ENCODE results near the gene IL17RD. TPM values are rescaled to one million over a fixed set of nuclear protein-coding genes. Genes with fewer than 3 reads are reported as not detected.
A peak's percentile ranks its signal among the peaks of the same experiment; 100 is the strongest.

Gene IL17RD
- total RNA-seq, 1 donor from 2014 or later: 51.9 TPM

- H3K27ac Mint-ChIP-seq (ENCODE audit: unreplicated experiment): no peak overlapping the region
- peaks cover 23% of the 10 kb centered on the region for H3K4me1 Mint-ChIP-seq
- TF ChIP-seq CTCF (conservative IDR thresholded peaks at IDR 0.05): peak; percentile 94
- no peaks in the 10 kb centered on the region for H3K36me3 Mint-ChIP-seq (ENCODE audit: low read depth)
- peak; percentile 88 for DNase-seq (ENCODE audit: low read depth, low spot score)
- no peaks in the 10 kb centered on the region for H3K9me3 Mint-ChIP-seq
- peak overlapping the region; percentile 83 for H3K4me3 Mint-ChIP-seq
- H3K27me3 Mint-ChIP-seq (ENCODE audit: low read depth): peaks cover 10% of the 10 kb centered on the region
Measured at GRCh38 chr3:57169872-57170623, 4.9 kb upstream of the IL17RD start.

DNA sequence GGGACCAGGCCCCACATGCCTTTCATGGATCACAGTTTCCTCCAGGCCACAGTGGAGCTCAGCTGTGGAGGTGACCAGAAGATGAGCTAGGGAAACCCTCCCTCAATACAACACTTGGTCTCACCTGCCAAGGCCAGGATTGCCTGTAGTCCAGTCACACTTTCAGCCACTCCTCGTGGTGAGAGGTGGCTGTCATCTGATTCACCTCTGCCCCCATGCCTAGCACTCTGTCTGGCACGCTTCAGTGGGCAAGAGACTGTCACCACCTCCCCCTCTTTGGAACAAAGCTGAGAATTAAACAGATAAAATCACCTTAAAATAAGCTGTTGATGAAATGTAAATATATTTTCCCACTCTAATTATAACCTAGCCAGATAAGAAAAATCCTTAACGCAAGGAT lies 4.0 kb upstream of the IL17RD start:
- TF ChIP-seq CTCF (conservative IDR thresholded peaks at IDR 0.05): no peak
- DNase-seq (ENCODE audit: low read depth, low spot score): no peak
- Mint-ChIP-seq H3K27me3 (ENCODE audit: low read depth) (peaks cover 10% of the 10 kb centered on the region), H3K4me1 (peaks cover 26% of the 10 kb centered on the region), H3K27ac (ENCODE audit: unreplicated experiment) (no peak overlapping the region), H3K9me3 (no peaks in the 10 kb centered on the region), H3K4me3 (peak overlapping the region; percentile 54), H3K36me3 (ENCODE audit: low read depth) (no peaks in the 10 kb centered on the region)

DNA sequence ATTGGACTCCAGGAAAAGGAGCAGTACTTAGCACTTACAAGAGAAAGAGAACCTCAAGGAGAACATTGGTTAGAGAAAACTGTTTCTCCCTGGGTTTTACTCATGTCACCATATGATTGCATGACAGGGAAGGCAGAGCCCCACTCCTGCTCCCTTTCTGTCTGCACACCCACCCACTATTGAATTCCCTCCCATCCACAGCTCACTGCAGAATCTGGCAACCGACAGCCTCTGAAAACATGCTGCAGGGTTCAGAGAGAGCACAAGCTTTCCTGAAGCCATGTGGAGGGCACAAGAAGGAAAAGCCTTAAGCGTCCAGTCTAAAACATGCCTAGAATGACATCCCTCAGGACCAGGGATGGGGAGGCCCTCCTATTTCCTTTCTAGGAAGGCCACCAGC lies 3.0 kb upstream of the IL17RD start:
- Mint-ChIP-seq H3K4me1 (peaks cover 35% of the 10 kb centered on the region), H3K9me3 (no peaks in the 10 kb centered on the region), H3K27ac (ENCODE audit: unreplicated experiment) (no peak overlapping the region)

GRCh38 chr3:57166660-57167059 lies 1.5 kb upstream of the IL17RD start:
- TF ChIP-seq CTCF (conservative IDR thresholded peaks at IDR 0.05): no peak
- Mint-ChIP-seq H3K27ac (ENCODE audit: unreplicated experiment) (no peak overlapping the region), H3K27me3 (ENCODE audit: low read depth) (peaks cover 10% of the 10 kb centered on the region), H3K36me3 (ENCODE audit: low read depth) (no peaks in the 10 kb centered on the region), H3K4me1 (peaks cover 48% of the 10 kb centered on the region), H3K4me3 (peak overlapping the region; percentile 87), H3K9me3 (no peaks in the 10 kb centered on the region)
- no peak for DNase-seq (ENCODE audit: low read depth, low spot score)

More for the DNA sequence above, 3.0 kb upstream of the IL17RD start:
- no peak for DNase-seq (ENCODE audit: low read depth, low spot score)
- H3K27me3 Mint-ChIP-seq (ENCODE audit: low read depth): peaks cover 10% of the 10 kb centered on the region
- peak overlapping the region; percentile 47 for H3K4me3 Mint-ChIP-seq
- no peaks in the 10 kb centered on the region for H3K36me3 Mint-ChIP-seq (ENCODE audit: low read depth)
- TF ChIP-seq CTCF (conservative IDR thresholded peaks at IDR 0.05): no peak

DNA sequence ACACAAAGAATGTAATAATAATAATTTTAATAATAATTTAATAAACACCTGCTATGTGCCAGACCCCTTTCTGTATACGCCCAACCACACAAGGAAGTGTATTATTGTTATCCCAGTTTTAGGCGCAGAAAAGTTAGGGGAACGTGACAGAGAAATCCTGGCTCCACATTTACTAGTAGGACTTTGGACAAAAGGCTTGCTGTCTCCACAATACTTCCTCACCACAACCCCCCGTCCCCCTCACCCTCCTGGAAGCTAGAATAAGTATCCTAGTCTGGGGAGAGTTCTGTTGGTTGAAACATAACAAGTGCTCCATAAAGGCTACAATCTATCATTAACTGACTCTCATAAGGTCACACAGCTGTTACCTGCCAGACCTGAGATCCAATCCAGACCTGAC lies 488 bp upstream of the IL17RD start:
- peaks cover 59% of the 10 kb centered on the region for H3K4me1 Mint-ChIP-seq
- no peak for TF ChIP-seq CTCF (conservative IDR thresholded peaks at IDR 0.05)
- no peak for DNase-seq (ENCODE audit: low read depth, low spot score)
- no peaks in the 10 kb centered on the region for H3K36me3 Mint-ChIP-seq (ENCODE audit: low read depth)
- no peak overlapping the region for H3K27ac Mint-ChIP-seq (ENCODE audit: unreplicated experiment)
- H3K27me3 Mint-ChIP-seq (ENCODE audit: low read depth): peaks cover 10% of the 10 kb centered on the region
- peak overlapping the region; percentile 87 for H3K4me3 Mint-ChIP-seq
- H3K9me3 Mint-ChIP-seq: no peaks in the 10 kb centered on the region

Measured in neural crest cell (in vitro differentiated cells).